A673 (cell line): ENCODE measurements around the gene BTN1A1. TPM values are rescaled to one million over a fixed set of nuclear protein-coding genes. Genes with fewer than 3 reads are reported as not detected.

ENCODE experiments used
- BruUV-seq: library from RNA; stranded (reverse); fragments of 400-500 nt; replicated peaks from 2 replicates; lab custom pipeline; 2021; lab: Mats Ljungman, UMichigan
- CTCF ChIA-PET: fragments of 300-600 bp; sonication (Branson Sonifier 250); formaldehyde crosslinking; loops from one replicate; lab custom pipeline; 2022; ENCODE audit warnings: antibody characterized with exemption; lab: Charles Lee
- POLR2A ChIA-PET: fragments of 300-600 bp; sonication (Branson Sonifier 250); formaldehyde crosslinking; loops from one replicate; lab custom pipeline; 2022; ENCODE audit warnings: antibody characterized with exemption; ENCODE audit not compliant: low non-redundant PET; lab: Charles Lee
- DNase-seq: peaks from one replicate; pipeline ENCODE4 v3.0.0-alpha.2; 2015; ENCODE audit warnings: low spot score
- H3K27ac ChIP-seq: fragments of 200-600 bp; sonication (generic); 2 replicates; pipeline ENCODE4 v1.5.1; 2016; ENCODE audit warnings: mixed run types, low read depth, mild to moderate bottlenecking, mixed read lengths, antibody characterized with exemption, low read length; ENCODE audit not compliant: poor library complexity, severe bottlenecking
- H3K27me3 ChIP-seq: fragments of 200-600 bp; sonication (generic); replicated peaks from 2 replicates; pipeline ENCODE4 v1.6.1; 2017; ENCODE audit warnings: mixed run types, low read depth, mild to moderate bottlenecking, mixed read lengths, antibody characterized with exemption, low read length; ENCODE audit not compliant: insufficient read depth, poor library complexity
- H3K36me3 ChIP-seq: fragments of 200-600 bp; sonication (generic); 2 replicates; pipeline ENCODE4 v1.6.1; 2016; ENCODE audit warnings: mixed run types, mild to moderate bottlenecking, mixed read lengths, antibody characterized with exemption, low read length; ENCODE audit not compliant: insufficient read depth, poor library complexity, severe bottlenecking
- H3K4me1 ChIP-seq: fragments of 200-600 bp; sonication (generic); 2 replicates; pipeline ENCODE4 v1.6.1; 2017; ENCODE audit warnings: mixed run types, mild to moderate bottlenecking, mixed read lengths, antibody characterized with exemption, low read length; ENCODE audit not compliant: insufficient read depth, poor library complexity, severe bottlenecking
- H3K4me3 ChIP-seq: fragments of 200-600 bp; sonication (generic); 2 replicates; pipeline ENCODE4 v1.5.1; 2016; ENCODE audit warnings: low read depth, mixed run types, mild to moderate bottlenecking, mixed read lengths, low read length; ENCODE audit not compliant: poor library complexity, severe bottlenecking
- H3K9me3 ChIP-seq: fragments of 200-600 bp; sonication (generic); 2 replicates; pipeline ENCODE4 v1.6.1; 2016; ENCODE audit warnings: mixed run types, low read depth, mild to moderate bottlenecking, mixed read lengths, antibody characterized with exemption, low read length; ENCODE audit not compliant: poor library complexity, severe bottlenecking
- EZH2 ChIP-seq: fragments of 200-600 bp; sonication (generic); IDR thresholded peaks from 2 replicates; pipeline ENCODE4 v1.6.1; 2017; ENCODE audit warnings: borderline replicate concordance, low read depth, mild to moderate bottlenecking, mixed read lengths, antibody characterized with exemption, low read length; ENCODE audit not compliant: poor library complexity, severe bottlenecking
- intact Hi-C: fragments of 100-400 bp; cut with micrococcal nuclease; formaldehyde crosslinking; loops from one replicate; pipeline ENCODE4 v1.10.0; 2022; ENCODE audit not compliant: unreplicated experiment
- total RNA-seq: library from RNA; stranded (reverse); gene quantifications from 2 replicates; pipeline ENCODE4 v1.2.3, GENCODE V29; 2021
- TF ChIP-seq, protein P1 (sequence below): fragments of 300-800, 200-600 bp; sonication (generic); conservative IDR thresholded peaks from 2 replicates; pipeline ENCODE4 v1.5.1; 2017; ENCODE audit warnings: low read depth, mild to moderate bottlenecking, antibody characterized with exemption, low read length, moderate library complexity, mixed read lengths

BTN1A1 gene
- total RNA-seq, 1 experiment from 2014 or later: not detected

DNA sequence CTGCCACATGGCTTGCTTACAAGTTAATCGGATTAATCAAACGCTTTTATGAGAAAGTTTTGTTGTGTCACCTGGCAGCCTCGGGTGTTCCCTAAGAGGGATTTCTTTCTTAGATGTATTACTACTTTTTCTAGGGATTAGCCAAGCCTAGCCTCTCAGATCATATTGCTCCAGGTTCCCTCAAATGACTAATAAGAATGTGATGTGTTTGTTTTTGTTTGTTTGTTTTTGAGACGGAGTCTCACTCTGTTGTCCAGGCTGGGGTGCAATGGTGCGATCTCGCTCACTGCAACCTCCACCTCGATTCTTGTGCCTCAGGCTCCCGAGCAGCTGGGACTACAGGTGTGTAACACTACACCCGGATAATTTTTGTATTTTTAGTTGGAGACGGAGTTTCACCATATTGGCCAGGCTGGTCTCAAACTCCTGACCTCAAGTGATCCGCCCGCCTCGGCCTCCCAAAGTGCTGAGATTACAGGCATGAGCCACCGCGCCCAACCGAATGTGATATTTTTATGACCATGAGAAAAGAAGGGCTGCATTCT is 39.0 kb downstream of the BTN1A1 start:
- Histone ChIP-seq H3K4me3 (peak overlapping the region; percentile 83), H3K27me3 (no peaks in the 10 kb centered on the region), H3K4me1 (peaks cover 27% of the 10 kb centered on the region), H3K36me3 (peaks cover 18% of the 10 kb centered on the region), H3K9me3 (no peaks in the 10 kb centered on the region), H3K27ac (peak overlapping the region; percentile 86)
- ChIA-PET POLR2A (no interaction called here), CTCF (no interaction called here)
- intact Hi-C loops: loop anchor here (5.0 kb wide), 1 partner anchor 207 kb away; no protein-coding TSS in a partner anchor
- BruUV-seq: no TSS peak
- TF ChIP-seq, protein P1, sequence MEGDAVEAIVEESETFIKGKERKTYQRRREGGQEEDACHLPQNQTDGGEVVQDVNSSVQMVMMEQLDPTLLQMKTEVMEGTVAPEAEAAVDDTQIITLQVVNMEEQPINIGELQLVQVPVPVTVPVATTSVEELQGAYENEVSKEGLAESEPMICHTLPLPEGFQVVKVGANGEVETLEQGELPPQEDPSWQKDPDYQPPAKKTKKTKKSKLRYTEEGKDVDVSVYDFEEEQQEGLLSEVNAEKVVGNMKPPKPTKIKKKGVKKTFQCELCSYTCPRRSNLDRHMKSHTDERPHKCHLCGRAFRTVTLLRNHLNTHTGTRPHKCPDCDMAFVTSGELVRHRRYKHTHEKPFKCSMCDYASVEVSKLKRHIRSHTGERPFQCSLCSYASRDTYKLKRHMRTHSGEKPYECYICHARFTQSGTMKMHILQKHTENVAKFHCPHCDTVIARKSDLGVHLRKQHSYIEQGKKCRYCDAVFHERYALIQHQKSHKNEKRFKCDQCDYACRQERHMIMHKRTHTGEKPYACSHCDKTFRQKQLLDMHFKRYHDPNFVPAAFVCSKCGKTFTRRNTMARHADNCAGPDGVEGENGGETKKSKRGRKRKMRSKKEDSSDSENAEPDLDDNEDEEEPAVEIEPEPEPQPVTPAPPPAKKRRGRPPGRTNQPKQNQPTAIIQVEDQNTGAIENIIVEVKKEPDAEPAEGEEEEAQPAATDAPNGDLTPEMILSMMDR: no peak
- TF ChIP-seq EZH2: no peak
- no peak for DNase-seq

DNA sequence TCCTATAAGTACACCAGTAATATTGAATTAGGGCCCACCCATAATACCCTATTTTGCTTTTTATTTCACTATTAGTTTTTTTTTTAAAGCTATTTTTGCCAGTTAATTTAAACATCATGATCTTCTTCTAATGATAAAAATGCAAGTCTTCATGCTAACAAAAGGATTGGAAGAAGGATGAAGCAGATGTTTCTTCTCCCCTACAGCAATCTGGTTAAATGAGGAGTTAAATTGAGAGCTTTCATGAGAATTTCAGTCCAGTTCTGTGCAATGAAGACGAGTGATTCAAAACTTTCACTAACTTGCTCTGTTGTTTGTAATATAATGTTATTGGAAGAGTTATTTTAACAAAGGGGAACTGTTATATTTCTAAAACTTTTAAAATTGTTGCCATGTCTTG is 41.5 kb downstream of the BTN1A1 start:
- no peak for DNase-seq
- Histone ChIP-seq H3K27me3 (no peaks in the 10 kb centered on the region), H3K36me3 (peaks cover 33% of the 10 kb centered on the region), H3K27ac (no peak overlapping the region), H3K9me3 (no peaks in the 10 kb centered on the region), H3K4me1 (peaks cover 9% of the 10 kb centered on the region), H3K4me3 (no peak overlapping the region)
- BruUV-seq: no TSS peak
- intact Hi-C loops: no loop called here
- POLR2A ChIA-PET: interaction anchor here (0.6 kb wide), 1 partner anchor 179 kb away, joined by 3 read pairs; no protein-coding TSS in a partner anchor
- CTCF ChIA-PET: no interaction called here
- no peak for TF ChIP-seq EZH2
- TF ChIP-seq, protein P1: no peak

DNA sequence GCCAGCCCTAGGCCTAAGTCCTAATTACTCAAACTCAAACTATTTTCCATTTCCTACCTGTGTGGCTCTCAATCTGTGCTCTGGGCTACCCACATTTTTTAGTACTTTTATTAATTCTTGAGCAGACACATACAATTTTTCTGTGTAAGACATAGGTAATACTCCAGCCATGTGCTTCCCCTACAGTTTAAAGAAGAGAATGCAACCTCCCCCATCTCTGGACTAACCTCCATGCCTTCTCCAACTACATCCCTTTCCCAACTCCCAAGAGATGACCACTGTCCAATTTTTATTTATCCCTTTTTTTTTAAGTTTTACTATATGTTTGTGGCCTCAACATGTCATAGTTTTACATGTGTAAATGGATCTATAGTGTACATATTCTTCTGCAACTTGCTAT is 43.9 kb downstream of the BTN1A1 start:
- no peak overlapping the region for H3K4me3 ChIP-seq
- no peak for DNase-seq
- H3K27ac ChIP-seq: no peak overlapping the region
- intact Hi-C loops: no loop called here
- BruUV-seq: no TSS peak
- H3K4me1 ChIP-seq: peaks cover 4% of the 10 kb centered on the region
- CTCF ChIA-PET: no interaction called here
- H3K36me3 ChIP-seq: peaks cover 33% of the 10 kb centered on the region
- no peaks in the 10 kb centered on the region for H3K27me3 ChIP-seq
- POLR2A ChIA-PET: no interaction called here
- TF ChIP-seq, protein P1: peak; percentile 46
- no peak for TF ChIP-seq EZH2
- H3K9me3 ChIP-seq: no peaks in the 10 kb centered on the region
